Stimulated activated memory B cell treated with anti-CD40 and anti-IgM and Interleukin-4, amounts not matched to agents 10 μg/mL and 1 μg/mL and 100 μg/mL, for 72 hours (primary cell): ENCODE data around the gene CAMSAP1.

Source experiments
- ATAC-seq: fragments of 150-1000 bp; cut with Tn5 transposase; 2 replicates; pipeline ENCODE4 v1.10.0; 2021
- H3K27ac Mint-ChIP-seq: one replicate; pipeline ENCODE4 v1.8.0; 2022; ENCODE audit warnings: mild to moderate bottlenecking, mixed read lengths
- H3K27me3 Mint-ChIP-seq: one replicate; pipeline ENCODE4 v1.8.0; 2022; ENCODE audit warnings: mixed read lengths
- H3K36me3 Mint-ChIP-seq: one replicate; pipeline ENCODE4 v1.8.0; 2022; ENCODE audit warnings: mixed read lengths
- H3K4me1 Mint-ChIP-seq: one replicate; pipeline ENCODE4 v1.8.0; 2022; ENCODE audit warnings: mixed read lengths
- H3K4me3 Mint-ChIP-seq: one replicate; pipeline ENCODE4 v1.8.0; 2022; ENCODE audit warnings: mild to moderate bottlenecking, moderate library complexity, mixed read lengths
- H3K9me3 Mint-ChIP-seq: one replicate; pipeline ENCODE4 v1.8.0; 2022; ENCODE audit warnings: mixed read lengths

Gene CAMSAP1

GRCh38 chr9:135798263-135798585, 109.1 kb downstream of the CAMSAP1 start:
- peaks cover 4% of the 10 kb centered on the region for H3K9me3 Mint-ChIP-seq
- ATAC-seq = no peak
- H3K4me3 Mint-ChIP-seq = no peak overlapping the region
- H3K27ac Mint-ChIP-seq = no peak overlapping the region
- peaks cover 22% of the 10 kb centered on the region for H3K27me3 Mint-ChIP-seq
- no peaks in the 10 kb centered on the region for H3K36me3 Mint-ChIP-seq
- H3K4me1 Mint-ChIP-seq = no peaks in the 10 kb centered on the region

- Mint-ChIP-seq H3K9me3 (peaks cover 4% of the 10 kb centered on the region), H3K27me3 (peaks cover 22% of the 10 kb centered on the region), H3K27ac (no peak overlapping the region), H3K36me3 (no peaks in the 10 kb centered on the region), H3K4me1 (no peaks in the 10 kb centered on the region), H3K4me3 (no peak overlapping the region)
- no peak for ATAC-seq
These were observed 109.7 kb downstream of the CAMSAP1 start for GRCh38 chr9:135797507-135798262.

DNA sequence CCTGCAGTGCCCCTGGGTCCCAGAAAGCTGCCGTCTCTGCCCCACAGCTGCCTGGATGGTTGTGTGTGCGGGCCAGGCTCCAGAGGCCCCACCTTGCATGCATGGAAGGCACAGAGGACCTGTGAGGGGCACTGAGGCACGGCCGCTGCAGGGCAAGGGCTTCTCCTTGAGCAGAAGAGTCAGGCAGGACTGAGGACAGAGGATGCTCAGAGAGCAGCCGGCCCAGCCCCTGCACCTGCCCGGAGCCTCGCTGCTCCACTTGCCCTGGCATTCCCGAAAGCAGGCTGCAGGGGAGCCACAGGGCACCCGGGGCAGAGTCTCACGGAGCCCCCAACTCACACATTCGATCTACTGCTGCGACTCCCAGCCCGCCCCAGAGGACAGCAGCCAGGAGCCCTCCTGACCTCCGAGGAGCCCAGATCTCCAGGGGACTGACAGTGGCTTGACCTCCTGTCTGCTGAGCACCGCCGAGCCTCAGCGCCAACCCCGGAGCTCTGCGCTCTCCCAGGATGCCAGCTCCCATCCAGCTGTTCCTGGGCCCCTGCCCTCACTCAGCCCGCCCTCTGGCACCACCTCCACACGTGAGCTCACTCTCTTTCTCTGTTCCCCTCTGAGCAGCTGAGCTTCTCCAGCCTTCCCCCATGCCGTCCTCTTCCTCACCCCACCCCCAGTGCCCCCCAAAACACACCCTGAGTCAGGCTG, 110.4 kb downstream of the CAMSAP1 start:
- Mint-ChIP-seq H3K4me3 (no peak overlapping the region), H3K4me1 (no peaks in the 10 kb centered on the region)

GRCh38 chr9:135795391-135795790, 112.0 kb downstream of the CAMSAP1 start:
- H3K27ac Mint-ChIP-seq = no peak overlapping the region

More for the DNA sequence above, 110.4 kb downstream of the CAMSAP1 start:
- H3K9me3 Mint-ChIP-seq = peaks cover 4% of the 10 kb centered on the region
- H3K36me3 Mint-ChIP-seq = no peaks in the 10 kb centered on the region
- no peak for ATAC-seq
- no peak overlapping the region for H3K27ac Mint-ChIP-seq
- H3K27me3 Mint-ChIP-seq = peaks cover 22% of the 10 kb centered on the region

GRCh38 chr9:135794361-135794885, 112.9 kb downstream of the CAMSAP1 start:
- H3K36me3 Mint-ChIP-seq = no peaks in the 10 kb centered on the region
- no peaks in the 10 kb centered on the region for H3K4me1 Mint-ChIP-seq
- no peaks in the 10 kb centered on the region for H3K9me3 Mint-ChIP-seq
- ATAC-seq = no peak
- H3K4me3 Mint-ChIP-seq = no peak overlapping the region
- H3K27ac Mint-ChIP-seq = no peak overlapping the region
- H3K27me3 Mint-ChIP-seq = peaks cover 30% of the 10 kb centered on the region

More at GRCh38 chr9:135795391-135795790, 112.0 kb downstream of the CAMSAP1 start:
- H3K4me3 Mint-ChIP-seq = no peak overlapping the region
- no peak for ATAC-seq
- no peaks in the 10 kb centered on the region for H3K9me3 Mint-ChIP-seq
- no peaks in the 10 kb centered on the region for H3K4me1 Mint-ChIP-seq
- peaks cover 29% of the 10 kb centered on the region for H3K27me3 Mint-ChIP-seq
- H3K36me3 Mint-ChIP-seq = no peaks in the 10 kb centered on the region

GRCh38 chr9:135794057-135794335, 113.3 kb downstream of the CAMSAP1 start:
- Mint-ChIP-seq H3K36me3 (no peaks in the 10 kb centered on the region), H3K4me3 (no peak overlapping the region), H3K9me3 (no peaks in the 10 kb centered on the region), H3K27ac (no peak overlapping the region), H3K4me1 (no peaks in the 10 kb centered on the region), H3K27me3 (peaks cover 30% of the 10 kb centered on the region)
- no peak for ATAC-seq

- H3K9me3 Mint-ChIP-seq = no peaks in the 10 kb centered on the region
- peaks cover 24% of the 10 kb centered on the region for H3K27me3 Mint-ChIP-seq
- H3K4me1 Mint-ChIP-seq = no peaks in the 10 kb centered on the region
- no peak overlapping the region for H3K27ac Mint-ChIP-seq
- no peaks in the 10 kb centered on the region for H3K36me3 Mint-ChIP-seq
- H3K4me3 Mint-ChIP-seq = no peak overlapping the region
- peak; percentile 5 for ATAC-seq
These were observed 113.9 kb downstream of the CAMSAP1 start for GRCh38 chr9:135793221-135794056.

DNA sequence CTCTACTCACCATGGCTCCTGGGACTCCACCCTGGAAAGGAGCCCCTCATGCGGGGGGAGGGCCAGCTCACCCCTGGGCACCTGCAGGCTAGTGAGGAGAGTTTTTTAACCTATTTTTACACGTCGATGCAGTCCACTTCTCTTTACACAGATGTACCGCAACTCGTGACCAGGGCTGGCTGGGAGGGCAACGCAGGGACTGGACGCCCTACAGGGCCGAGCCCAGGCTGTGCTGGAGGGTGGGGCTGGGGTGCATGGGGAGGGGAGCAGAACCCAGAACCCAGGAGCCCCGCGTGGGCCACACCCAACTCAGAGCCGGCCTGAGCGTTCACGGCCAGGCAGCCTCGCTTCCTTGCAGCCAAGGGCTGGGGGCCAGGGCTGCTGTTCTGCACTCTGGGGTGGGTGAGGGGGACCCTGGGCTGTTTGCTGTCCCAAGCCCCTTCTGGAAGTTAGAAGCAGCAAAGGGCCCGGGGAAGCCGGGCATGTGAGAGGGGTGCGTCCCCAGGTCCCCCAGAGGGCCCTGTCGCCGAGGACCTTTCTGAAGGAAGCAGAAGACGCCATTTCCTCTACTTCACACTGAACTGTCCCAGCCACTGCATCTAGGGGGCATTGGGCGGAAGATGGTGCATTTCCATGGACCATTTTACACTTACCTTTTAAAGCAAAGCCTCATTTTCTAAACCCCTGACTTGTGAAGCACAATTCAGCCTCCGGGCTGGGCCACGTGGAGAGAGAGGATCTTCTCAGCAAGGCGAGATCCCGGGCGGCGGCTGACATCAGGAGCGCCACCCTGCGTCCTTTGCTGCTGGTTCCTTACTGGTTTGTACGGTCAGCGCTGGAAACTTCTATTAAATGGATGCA, 114.8 kb downstream of the CAMSAP1 start:
- no peak overlapping the region for H3K4me3 Mint-ChIP-seq
- no peak overlapping the region for H3K27ac Mint-ChIP-seq
- ATAC-seq = no peak
- H3K4me1 Mint-ChIP-seq = no peaks in the 10 kb centered on the region
- no peaks in the 10 kb centered on the region for H3K36me3 Mint-ChIP-seq
- no peaks in the 10 kb centered on the region for H3K9me3 Mint-ChIP-seq
- H3K27me3 Mint-ChIP-seq = peaks cover 15% of the 10 kb centered on the region

GRCh38 chr9:135791431-135792267, 115.7 kb downstream of the CAMSAP1 start:
- no peak overlapping the region for H3K4me3 Mint-ChIP-seq
- H3K36me3 Mint-ChIP-seq = no peaks in the 10 kb centered on the region
- peaks cover 9% of the 10 kb centered on the region for H3K27me3 Mint-ChIP-seq
- H3K27ac Mint-ChIP-seq = no peak overlapping the region
- no peaks in the 10 kb centered on the region for H3K4me1 Mint-ChIP-seq
- H3K9me3 Mint-ChIP-seq = no peaks in the 10 kb centered on the region
- no peak for ATAC-seq

DNA sequence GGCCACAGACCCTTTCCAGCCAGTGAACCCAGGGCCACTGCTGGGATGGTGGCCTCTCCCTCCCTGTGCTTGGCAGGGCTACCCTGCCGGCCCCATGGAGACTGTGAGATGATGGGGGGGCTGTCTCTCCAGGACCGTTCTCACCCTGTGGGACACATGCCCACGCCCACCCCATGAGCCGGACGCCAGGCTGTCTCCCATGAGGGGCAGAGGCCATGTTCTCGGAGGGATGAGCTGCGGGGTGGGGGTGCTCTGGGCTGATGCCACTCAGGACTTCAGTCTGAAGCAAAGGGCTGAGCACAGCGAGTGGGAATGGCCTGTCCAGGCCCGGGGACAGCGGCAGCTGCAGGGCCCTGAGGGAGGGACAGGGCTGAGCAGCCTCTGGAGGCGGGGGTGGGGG, 116.5 kb downstream of the CAMSAP1 start:
- H3K36me3 Mint-ChIP-seq = no peaks in the 10 kb centered on the region
- peaks cover 9% of the 10 kb centered on the region for H3K27me3 Mint-ChIP-seq
- H3K27ac Mint-ChIP-seq = no peak overlapping the region
- no peaks in the 10 kb centered on the region for H3K4me1 Mint-ChIP-seq
- H3K4me3 Mint-ChIP-seq = no peak overlapping the region
- ATAC-seq = no peak
- no peaks in the 10 kb centered on the region for H3K9me3 Mint-ChIP-seq

DNA sequence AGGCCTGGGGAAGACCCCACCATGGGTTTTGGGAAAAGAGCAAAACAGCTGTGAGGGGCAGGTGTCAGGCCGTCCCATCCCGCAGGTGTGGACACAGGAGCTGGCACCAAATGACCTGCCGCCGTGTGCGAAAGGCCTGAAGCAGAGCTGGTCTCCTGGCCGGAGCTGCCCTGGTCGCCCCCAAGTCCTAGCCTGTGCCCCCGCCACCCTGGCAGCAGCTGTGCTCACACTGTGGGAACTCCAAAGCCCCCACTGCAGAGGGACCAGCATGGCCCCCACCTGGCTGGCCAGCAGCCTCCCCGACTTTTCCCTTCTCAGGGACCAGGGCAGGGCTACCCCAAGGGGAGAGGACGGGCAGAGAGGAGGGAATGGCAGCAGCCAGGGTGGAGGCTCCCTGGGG, 117.0 kb downstream of the CAMSAP1 start:
- Mint-ChIP-seq H3K4me3 (no peak overlapping the region), H3K27ac (no peak overlapping the region)

GRCh38 chr9:135789838-135790291, 117.5 kb downstream of the CAMSAP1 start:
- Mint-ChIP-seq H3K4me1 (no peaks in the 10 kb centered on the region), H3K9me3 (no peaks in the 10 kb centered on the region), H3K27ac (no peak overlapping the region), H3K4me3 (no peak overlapping the region), H3K36me3 (no peaks in the 10 kb centered on the region), H3K27me3 (peaks cover 9% of the 10 kb centered on the region)
- no peak for ATAC-seq

More for the DNA sequence above, 117.0 kb downstream of the CAMSAP1 start:
- peaks cover 9% of the 10 kb centered on the region for H3K27me3 Mint-ChIP-seq
- ATAC-seq = no peak
- no peaks in the 10 kb centered on the region for H3K9me3 Mint-ChIP-seq
- no peaks in the 10 kb centered on the region for H3K36me3 Mint-ChIP-seq
- H3K4me1 Mint-ChIP-seq = no peaks in the 10 kb centered on the region

DNA sequence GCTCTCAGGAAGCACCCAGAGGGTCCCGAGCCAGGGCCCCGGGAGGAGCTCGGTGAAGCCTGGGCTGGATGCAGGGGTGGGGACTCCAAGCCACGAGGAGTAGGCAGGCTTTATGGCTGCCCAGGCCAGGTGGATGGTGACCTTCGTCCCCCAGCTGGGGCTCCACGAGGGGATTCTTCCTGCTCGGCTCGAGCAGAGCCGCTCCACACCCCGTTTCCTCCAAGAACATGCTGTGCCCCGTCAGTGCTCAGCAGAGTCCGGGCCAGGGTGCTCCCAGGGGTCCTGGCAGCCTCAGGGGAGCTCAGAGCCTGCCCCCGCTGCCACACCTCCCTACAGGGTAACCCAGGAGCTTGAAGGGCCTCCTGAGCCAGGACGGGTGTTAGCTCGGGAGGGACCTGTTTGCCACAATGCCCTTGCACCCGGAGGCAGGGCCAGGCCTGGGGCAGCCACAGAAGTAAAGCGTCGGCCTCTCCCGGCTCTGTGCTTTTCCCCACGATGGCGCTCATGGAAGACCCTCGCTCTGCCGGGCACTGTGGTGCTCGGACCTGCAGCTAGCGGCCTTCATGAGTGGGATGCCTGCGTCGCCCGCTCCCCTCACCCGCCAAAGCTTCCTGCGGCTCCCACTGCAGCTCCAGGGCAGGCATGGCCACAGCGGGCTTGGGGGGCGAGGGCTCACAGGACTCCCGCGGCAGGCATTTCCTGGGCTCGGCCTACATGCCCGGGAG, 118.6 kb downstream of the CAMSAP1 start:
- Mint-ChIP-seq H3K27me3 (peaks cover 9% of the 10 kb centered on the region), H3K36me3 (no peaks in the 10 kb centered on the region), H3K27ac (no peak overlapping the region), H3K4me1 (no peaks in the 10 kb centered on the region), H3K9me3 (no peaks in the 10 kb centered on the region), H3K4me3 (no peak overlapping the region)
- no peak for ATAC-seq
